Hepatocyte (in vitro differentiated cells): Measurements from ENCODE around the gene SV2C. TPM values are rescaled to one million over a fixed set of nuclear protein-coding genes. Genes with fewer than 3 reads are reported as not detected.

Experiments
- DNase-seq: peaks from one replicate; pipeline ENCODE4 v3.0.0-alpha.2; 2016; ENCODE audit warnings: low spot score
- H2AFZ ChIP-seq: fragments of 200-600 bp; sonication (generic); 2 replicates; pipeline ENCODE4 v1.6.0; 2016; ENCODE audit warnings: antibody characterized with exemption, mild to moderate bottlenecking
- H3K27ac ChIP-seq: fragments of 200-600 bp; sonication (generic); 2 replicates; pipeline ENCODE4 v1.5.1; 2016; ENCODE audit warnings: mild to moderate bottlenecking
- H3K27me3 ChIP-seq: fragments of 200-600 bp; sonication (generic); 2 replicates; pipeline ENCODE4 v1.6.1; 2016
- H3K36me3 ChIP-seq: fragments of 200-600 bp; sonication (generic); replicated peaks from 2 replicates; pipeline ENCODE4 v1.5.1; 2016; ENCODE audit warnings: low read depth; ENCODE audit not compliant: insufficient read depth
- H3K4me1 ChIP-seq: fragments of 200-600 bp; sonication (generic); 2 replicates; pipeline ENCODE4 v1.5.1; 2016; ENCODE audit warnings: mild to moderate bottlenecking, moderate library complexity; ENCODE audit not compliant: insufficient read depth
- H3K4me2 ChIP-seq: fragments of 200-600 bp; sonication (generic); 2 replicates; pipeline ENCODE4 v1.6.0; 2016
- H3K4me3 ChIP-seq: fragments of 200-600 bp; sonication (generic); 2 replicates; pipeline ENCODE4 v1.5.1; 2016; ENCODE audit warnings: mild to moderate bottlenecking
- H3K79me2 ChIP-seq: fragments of 200-600 bp; sonication (generic); 2 replicates; pipeline ENCODE4 v1.6.0; 2017; ENCODE audit warnings: mild to moderate bottlenecking
- H3K9me2 ChIP-seq: fragments of 200-600 bp; sonication (generic); replicated peaks from 2 replicates; pipeline ENCODE4 v1.6.0; 2017; ENCODE audit warnings: mild to moderate bottlenecking; ENCODE audit not compliant: insufficient read depth
- H3K9me3 ChIP-seq: fragments of 200-600 bp; sonication (generic); 2 replicates; pipeline ENCODE4 v1.5.1; 2016; ENCODE audit warnings: low read depth, mild to moderate bottlenecking
- H4K20me1 ChIP-seq: fragments of 200-600 bp; sonication (generic); 2 replicates; pipeline ENCODE4 v1.6.0; 2016; ENCODE audit warnings: mild to moderate bottlenecking; ENCODE audit not compliant: insufficient read depth, poor library complexity, severe bottlenecking
- EZH2 ChIP-seq: fragments of 200-600 bp; sonication (generic); IDR thresholded peaks from 2 replicates; pipeline ENCODE4 v1.6.1; 2016; ENCODE audit warnings: antibody characterized with exemption, mild to moderate bottlenecking, borderline replicate concordance
- EZH2phosphoT487 ChIP-seq: fragments of 200-600 bp; sonication (generic); IDR thresholded peaks from one replicate; pipeline ENCODE4 v1.6.1; 2018; ENCODE audit warnings: antibody characterized with exemption, mild to moderate bottlenecking, low read depth, moderate library complexity; ENCODE audit not compliant: unreplicated experiment, severe bottlenecking
- WGBS: methylation state at CpG from one replicate; pipeline ENCODE4 v1.1.6; 2016; ENCODE audit warnings: low lambda C conversion rate; ENCODE audit errors: missing lambda C conversion rate; 5-methylcytosine and 5-hydroxymethylcytosine counted together
- polyA plus RNA-seq: library from polyadenylated mRNA; unstranded; fragments of >200 nt; fragmentation: Nextera tagmentation; extraction: Ambion mirVana; gene quantifications from 2 replicates; pipeline ENCODE4 v1.2.1, GENCODE V29; 2016
- total RNA-seq: library from RNA; depleted of rRNA; stranded (reverse); fragments of >200 nt; gene quantifications from 2 replicates; pipeline ENCODE4 v1.2.3, GENCODE V29; 2014
- TF ChIP-seq, protein P1 (sequence below): fragments of 200-600 bp; sonication (generic); IDR thresholded peaks from 2 replicates; pipeline ENCODE4 v1.5.1; 2016; ENCODE audit warnings: antibody characterized with exemption, mild to moderate bottlenecking; ENCODE audit not compliant: poor library complexity

Gene SV2C
- total and polyA plus RNA-seq, 2 experiments from 2014 or later: under 0.01 to 0.05 TPM

- TF ChIP-seq EZH2phosphoT487 (no peak), EZH2 (no peak)
- TF ChIP-seq, protein P1, sequence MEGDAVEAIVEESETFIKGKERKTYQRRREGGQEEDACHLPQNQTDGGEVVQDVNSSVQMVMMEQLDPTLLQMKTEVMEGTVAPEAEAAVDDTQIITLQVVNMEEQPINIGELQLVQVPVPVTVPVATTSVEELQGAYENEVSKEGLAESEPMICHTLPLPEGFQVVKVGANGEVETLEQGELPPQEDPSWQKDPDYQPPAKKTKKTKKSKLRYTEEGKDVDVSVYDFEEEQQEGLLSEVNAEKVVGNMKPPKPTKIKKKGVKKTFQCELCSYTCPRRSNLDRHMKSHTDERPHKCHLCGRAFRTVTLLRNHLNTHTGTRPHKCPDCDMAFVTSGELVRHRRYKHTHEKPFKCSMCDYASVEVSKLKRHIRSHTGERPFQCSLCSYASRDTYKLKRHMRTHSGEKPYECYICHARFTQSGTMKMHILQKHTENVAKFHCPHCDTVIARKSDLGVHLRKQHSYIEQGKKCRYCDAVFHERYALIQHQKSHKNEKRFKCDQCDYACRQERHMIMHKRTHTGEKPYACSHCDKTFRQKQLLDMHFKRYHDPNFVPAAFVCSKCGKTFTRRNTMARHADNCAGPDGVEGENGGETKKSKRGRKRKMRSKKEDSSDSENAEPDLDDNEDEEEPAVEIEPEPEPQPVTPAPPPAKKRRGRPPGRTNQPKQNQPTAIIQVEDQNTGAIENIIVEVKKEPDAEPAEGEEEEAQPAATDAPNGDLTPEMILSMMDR: no peak
- 71% methylated on average over 2 of the region's 2 CpGs for WGBS
Measured at GRCh38 chr5:76099286-76099702, 16.1 kb downstream of the SV2C start.

GRCh38 chr5:76099756-76100155, 16.6 kb downstream of the SV2C start:
- H3K4me1 ChIP-seq: no peaks in the 10 kb centered on the region
- H3K27ac ChIP-seq: no peak overlapping the region
- TF ChIP-seq EZH2: no peak
- TF ChIP-seq EZH2phosphoT487: no peak
- H3K9me2 ChIP-seq: no peaks in the 10 kb centered on the region
- WGBS: 90% methylated on average over 1 of the region's 1 CpG
- H3K27me3 ChIP-seq: no peaks in the 10 kb centered on the region
- H2AFZ ChIP-seq: no peak overlapping the region
- H3K4me2 ChIP-seq: no peak overlapping the region
- H4K20me1 ChIP-seq: no peaks in the 10 kb centered on the region
- H3K36me3 ChIP-seq: no peaks in the 10 kb centered on the region
- no peaks in the 10 kb centered on the region for H3K9me3 ChIP-seq
- no peak overlapping the region for H3K4me3 ChIP-seq
- H3K79me2 ChIP-seq: no peaks in the 10 kb centered on the region
- no peak for DNase-seq

More at GRCh38 chr5:76099286-76099702, 16.1 kb downstream of the SV2C start:
- H3K9me2 ChIP-seq: no peaks in the 10 kb centered on the region
- no peak overlapping the region for H2AFZ ChIP-seq
- no peak overlapping the region for H3K27ac ChIP-seq
- H3K4me3 ChIP-seq: no peak overlapping the region
- no peaks in the 10 kb centered on the region for H3K79me2 ChIP-seq
- H3K4me2 ChIP-seq: no peak overlapping the region
- no peaks in the 10 kb centered on the region for H4K20me1 ChIP-seq
- no peaks in the 10 kb centered on the region for H3K27me3 ChIP-seq
- H3K9me3 ChIP-seq: no peaks in the 10 kb centered on the region
- no peaks in the 10 kb centered on the region for H3K4me1 ChIP-seq
- H3K36me3 ChIP-seq: no peaks in the 10 kb centered on the region
- DNase-seq: no peak

- no peaks in the 10 kb centered on the region for H3K4me1 ChIP-seq
- 0% methylated on average over 2 of the region's 2 CpGs for WGBS
Measured at GRCh38 chr5:76104027-76104426, 20.8 kb downstream of the SV2C start.

GRCh38 chr5:76106149-76106548, 23.0 kb downstream of the SV2C start:
- Histone ChIP-seq H3K27ac (no peak overlapping the region), H3K27me3 (peaks cover 7% of the 10 kb centered on the region), H3K4me3 (no peak overlapping the region), H3K9me3 (no peaks in the 10 kb centered on the region), H3K9me2 (no peaks in the 10 kb centered on the region), H3K4me1 (no peaks in the 10 kb centered on the region), H4K20me1 (no peaks in the 10 kb centered on the region), H3K4me2 (no peak overlapping the region), H3K36me3 (no peaks in the 10 kb centered on the region), H2AFZ (no peak overlapping the region), H3K79me2 (no peaks in the 10 kb centered on the region)
- 75% methylated on average over 3 of the region's 3 CpGs for WGBS
- DNase-seq: no peak
- TF ChIP-seq EZH2phosphoT487 (no peak), EZH2 (no peak)
- TF ChIP-seq, protein P1: no peak

More at GRCh38 chr5:76104027-76104426, 20.8 kb downstream of the SV2C start:
- Histone ChIP-seq H3K36me3 (no peaks in the 10 kb centered on the region), H3K9me3 (no peaks in the 10 kb centered on the region), H4K20me1 (no peaks in the 10 kb centered on the region), H3K27me3 (no peaks in the 10 kb centered on the region), H3K4me2 (no peak overlapping the region), H3K9me2 (no peaks in the 10 kb centered on the region), H3K79me2 (no peaks in the 10 kb centered on the region), H2AFZ (no peak overlapping the region), H3K4me3 (no peak overlapping the region), H3K27ac (no peak overlapping the region)
- peak; percentile 73 for DNase-seq
- TF ChIP-seq EZH2 (no peak), EZH2phosphoT487 (no peak)
- TF ChIP-seq, protein P1: no peak
